ENCODE data around the gene ANKMY1. TPM values are rescaled to one million over a fixed set of nuclear protein-coding genes. Genes with fewer than 3 reads are reported as not detected.

ANKMY1 gene
- total and polyA plus RNA-seq, 2 of the 8 experiments (the other 6 are each of a cell fraction or from before 2014, with no cell fraction given) = 4.5 to 4.8 TPM

GRCh38 chr2:240527153-240527750, 30.5 kb downstream of the ANKMY1 start (continued):
- no peak for TF ChIP-seq FOSL1 (IDR thresholded peaks at IDR 0.05; ENCODE audit: insufficient read depth, low read depth, low read length)
- TF ChIP-seq NRF1 (IDR thresholded peaks at IDR 0.05; ENCODE audit: low read depth, low read length) = no peak
